T-helper 2 cell (primary cell): ENCODE measurements around the gene ST7L.
"Not testable (repeated sequence)": the region's sequence is repeated elsewhere in the genome, so short reads cannot be mapped to it uniquely, and the experiment has no call there.

ENCODE experiments used
- DNase-seq, 5 experiments: peaks; one replicate each; pipeline versions ENCODE4 v3.0.0 to v3.0.0-alpha.2; 2012 to 2022

Gene ST7L

DNA sequence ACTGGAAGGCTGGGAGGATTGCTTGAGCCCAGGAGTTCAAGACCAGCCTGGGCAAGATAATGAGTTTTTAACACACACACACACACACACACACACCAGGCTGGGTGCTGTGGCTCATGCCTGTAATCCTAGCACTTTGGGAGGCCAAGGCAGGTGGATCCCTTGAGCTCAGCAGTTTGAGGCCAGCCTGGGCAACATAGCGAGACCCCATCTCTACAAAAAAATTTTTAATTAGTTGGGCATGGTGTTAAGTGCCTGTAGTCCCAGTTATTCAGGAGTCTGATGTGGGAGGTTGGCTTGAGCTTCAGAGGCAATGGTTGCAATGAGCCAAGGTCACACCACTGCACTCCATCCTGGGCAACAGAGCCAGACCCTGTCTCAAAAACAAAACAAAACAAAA, 132.9 kb downstream of the ST7L start:
- DNase-seq = not testable (repeated sequence)

- DNase-seq = no peak
Observed at GRCh38 chr1:112478314-112478713, 140.6 kb downstream of the ST7L start.

GRCh38 chr1:112477550-112477949, 141.4 kb downstream of the ST7L start:
- DNase-seq = no peak
